ENCODE data around the gene CIAO2A.

Gene CIAO2A

GRCh38 chr15:64037966-64038365 is 55.7 kb downstream of the CIAO2A start:
- DNase-seq, result no peak

DNA sequence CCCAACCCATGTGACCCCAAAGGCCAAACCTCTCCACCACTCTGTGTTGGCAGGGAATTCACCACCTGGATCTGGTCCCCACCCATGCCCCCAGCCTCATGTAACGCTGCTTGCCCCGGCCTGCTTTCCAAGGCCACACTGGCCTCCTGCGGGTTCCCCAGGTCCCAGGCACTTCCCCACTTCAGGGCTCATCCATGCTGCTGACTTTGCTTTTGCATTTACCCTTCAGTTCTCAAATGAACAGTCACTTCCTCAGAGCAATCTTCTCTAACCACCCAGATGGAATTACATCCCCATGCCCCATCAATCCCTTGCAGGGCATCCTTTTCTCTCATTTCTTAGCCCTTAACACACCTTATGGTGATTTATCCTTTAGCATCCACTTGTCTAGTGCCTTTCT is 56.5 kb downstream of the CIAO2A start:
- no peak for DNase-seq

DNA sequence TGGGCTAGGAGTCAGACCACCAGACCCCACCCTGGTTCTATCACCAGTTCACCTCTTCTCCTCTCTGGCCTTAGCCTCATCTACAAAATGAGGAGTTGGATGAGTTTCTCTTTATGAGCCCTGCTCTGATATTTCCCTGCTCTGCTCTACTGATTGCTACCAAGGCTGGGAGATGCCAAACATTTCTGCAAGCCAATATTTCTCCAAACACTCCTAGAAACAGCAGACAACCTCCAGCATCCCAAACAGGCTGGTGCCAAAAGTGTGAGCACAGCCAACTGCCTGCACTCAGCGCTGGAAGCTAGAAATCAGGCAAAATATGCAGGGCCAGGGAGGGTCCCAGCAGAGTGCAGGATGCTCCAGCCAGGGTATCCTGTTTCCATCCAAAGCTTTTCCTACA is 58.1 kb downstream of the CIAO2A start:
- no peak for DNase-seq

GRCh38 chr15:64034519-64034918 is 59.1 kb downstream of the CIAO2A start:
- DNase-seq, result no peak

GRCh38 chr15:64032329-64032728 is 61.3 kb downstream of the CIAO2A start:
- no peak for DNase-seq

DNA sequence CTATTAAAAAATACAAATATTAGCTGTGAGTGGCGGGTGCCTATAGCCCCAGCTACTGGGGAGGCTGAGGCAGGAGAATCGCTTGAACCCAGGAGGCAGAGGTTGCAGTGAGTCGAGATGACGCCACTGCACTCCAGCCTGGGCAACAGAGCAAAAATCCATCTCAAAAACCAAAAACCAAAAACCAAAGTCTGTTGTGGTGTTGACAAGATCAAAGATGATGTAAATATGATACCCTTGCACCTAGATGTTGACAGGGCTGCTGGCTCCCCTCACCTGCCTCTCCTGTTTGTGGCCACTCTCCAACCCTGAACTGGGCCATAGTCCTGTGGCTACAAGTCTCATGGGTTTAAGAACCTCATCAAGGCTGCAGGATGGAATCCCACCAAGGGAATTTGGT is 63.5 kb downstream of the CIAO2A start:
- no peak for DNase-seq

DNA sequence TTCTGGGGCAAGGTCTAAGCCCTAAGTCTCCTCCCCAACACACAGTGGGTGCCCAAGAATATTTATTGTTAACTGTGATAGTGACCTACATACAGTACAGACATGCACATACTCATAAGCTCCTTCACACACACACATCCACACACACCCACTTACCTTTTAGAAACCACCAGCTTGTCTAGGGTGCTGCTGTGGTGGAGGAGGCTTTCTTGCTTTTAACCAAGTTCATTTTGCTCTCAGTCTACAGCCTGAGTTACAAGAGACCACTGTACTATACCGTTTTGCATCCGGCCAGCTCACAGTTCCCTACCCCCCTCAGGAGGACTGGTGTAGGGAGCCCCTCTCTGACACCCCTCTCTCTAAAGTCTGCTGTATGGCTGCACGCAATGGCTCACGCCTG is 64.0 kb downstream of the CIAO2A start:
- DNase-seq, result no peak

DNA sequence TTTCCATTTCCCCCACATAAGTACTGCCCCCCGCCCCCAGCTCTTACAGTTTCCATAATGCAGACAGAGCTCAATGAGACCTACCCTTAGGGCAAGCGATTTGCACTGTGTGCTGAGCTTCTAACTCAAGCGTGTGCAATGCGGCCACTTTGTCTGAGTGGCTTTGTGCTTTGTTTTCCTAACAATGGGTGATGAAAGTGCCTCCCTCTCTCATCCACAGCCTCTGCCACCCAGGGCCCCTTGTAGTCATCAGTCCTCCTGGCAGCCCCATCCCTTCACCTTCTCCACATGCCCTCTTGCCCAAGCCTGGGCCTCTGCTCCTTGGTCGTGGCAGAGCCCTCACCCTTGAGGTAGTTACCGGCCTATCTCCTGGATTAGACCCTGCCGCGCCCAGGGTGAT is 64.5 kb downstream of the CIAO2A start:
- DNase-seq, result peak; percentile 84

GRCh38 chr15:64026591-64026990 is 67.0 kb downstream of the CIAO2A start:
- DNase-seq, result no peak

DNA sequence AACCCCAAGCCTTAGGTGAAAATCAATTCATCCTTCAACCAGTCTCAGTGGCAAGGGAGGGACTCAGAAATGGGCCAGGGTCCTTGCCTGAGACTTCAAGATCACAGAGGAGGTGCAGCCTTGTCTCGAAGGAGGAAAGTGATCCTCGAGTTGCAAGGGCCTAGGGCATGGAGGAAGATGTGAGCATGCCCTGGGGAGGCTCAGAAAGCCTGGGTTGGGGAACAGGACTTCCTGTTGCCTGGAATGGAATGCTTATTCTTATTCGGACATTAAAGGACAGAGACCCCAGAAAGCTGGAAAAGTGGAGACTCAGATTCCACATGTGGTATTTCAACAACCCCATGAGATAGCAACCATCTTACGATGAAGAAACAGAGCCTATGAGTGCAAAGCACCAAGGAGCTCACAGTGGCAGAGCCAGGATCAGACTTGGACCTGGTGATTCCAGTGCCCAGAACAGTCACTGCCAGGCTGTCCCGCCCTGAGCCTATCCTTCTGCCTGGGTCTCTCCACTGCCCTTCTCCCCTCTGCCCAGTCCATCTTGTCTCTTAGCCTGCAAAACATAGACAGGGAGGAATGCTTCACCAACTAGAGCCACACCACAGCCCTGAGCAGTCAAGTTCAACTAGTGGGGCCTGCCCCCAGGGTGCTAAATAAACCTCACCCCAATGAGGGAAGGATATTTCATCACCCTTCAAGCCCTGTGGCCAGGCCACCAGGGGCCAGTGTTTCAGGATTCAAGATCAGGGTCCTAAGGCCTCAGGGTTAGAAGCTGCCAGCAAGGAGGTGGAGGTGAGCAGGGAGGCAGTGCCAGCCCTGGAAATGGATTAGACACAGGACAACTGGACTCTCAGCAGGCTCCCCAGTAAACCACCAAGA is 69.2 kb downstream of the CIAO2A start:
- DNase-seq, result no peak

DNA sequence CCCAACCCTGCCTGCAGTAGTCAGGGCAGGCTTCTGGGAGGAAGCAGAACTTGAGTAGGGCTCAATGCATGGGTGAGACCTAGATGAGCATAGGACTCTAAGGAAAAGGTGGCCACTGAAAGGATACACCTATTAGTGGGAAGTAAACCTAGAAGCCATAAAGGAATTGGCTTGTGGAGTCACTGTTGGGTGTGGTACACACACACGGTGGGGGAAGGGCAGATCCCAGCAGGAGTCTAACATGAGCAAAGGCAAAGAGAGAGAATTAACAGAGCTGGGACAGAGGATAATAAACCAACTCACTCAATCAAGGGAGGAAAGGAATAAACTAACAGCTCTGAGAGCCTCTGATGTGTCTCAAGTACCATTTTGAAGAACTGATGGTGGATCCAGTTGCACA is 70.4 kb downstream of the CIAO2A start:
- no peak for DNase-seq

GRCh38 chr15:64022571-64022970 is 71.1 kb downstream of the CIAO2A start:
- no peak for DNase-seq

All from midbrain (tissue), 1 donor.